ENCODE results near the gene NECTIN4.
A peak's percentile ranks its signal among the peaks of the same experiment; 100 is the strongest.

The NECTIN4 gene

GRCh38 chr1:161046605-161047228 lies 42.6 kb downstream of the NECTIN4 start:
- H3K27ac ChIP-seq = no peak overlapping the region
- CTCF ChIA-PET = interaction anchor here (0.6 to 3.1 kb wide), 7 partner anchors 27 to 105 kb away, joined by 3 to 12 read pairs (median 4); partner anchors contain the start of gene KLHDC9
- POLR2A ChIA-PET (ENCODE audit: low non-redundant PET) = no interaction called here
- no peak for DNase-seq (ENCODE audit: low spot score)
- no peak for TF ChIP-seq CTCF (conservative IDR thresholded peaks at IDR 0.05; ENCODE audit: low read depth)

- TF ChIP-seq CTCF (conservative IDR thresholded peaks at IDR 0.05; ENCODE audit: low read depth) = no peak
- ChIA-PET CTCF (interaction anchor here (0.6 to 3.1 kb wide), 8 partner anchors 27 to 69 kb away, joined by 3 to 12 read pairs (median 4); partner anchors contain the start of gene KLHDC9), POLR2A (ENCODE audit: low non-redundant PET) (interaction anchor here (1.0 to 2.1 kb wide), 2 partner anchors 25 to 43 kb away, joined by 3 to 9 read pairs; partner anchors contain the start of gene F11R)
- DNase-seq (ENCODE audit: low spot score) = peak; percentile 93
- H3K27ac ChIP-seq = peak within 1 kb of the TSS; percentile 91
Measured at GRCh38 chr1:161045736-161046604, 43.4 kb downstream of the NECTIN4 start, which contains the start of gene USF1. Gene USF1 (minus strand): TSS chr1:161045977. CDS start chr1:161043275, 2,702 bp downstream.

GRCh38 chr1:161044908-161045735 lies 44.2 kb downstream of the NECTIN4 start:
- DNase-seq (ENCODE audit: low spot score) = peak; percentile 65
- CTCF ChIA-PET = interaction anchor here (0.6 to 3.1 kb wide), 7 partner anchors 28 to 65 kb away, joined by 3 to 12 read pairs (median 4); partner anchors contain the start of gene KLHDC9
- POLR2A ChIA-PET (ENCODE audit: low non-redundant PET) = interaction anchor here (0.7 to 2.1 kb wide), 3 partner anchors 24 to 43 kb away, joined by 3 to 9 read pairs (median 5); partner anchors contain the start of gene F11R
- TF ChIP-seq CTCF (conservative IDR thresholded peaks at IDR 0.05; ENCODE audit: low read depth) = no peak
- peak overlapping the region; percentile 91 for H3K27ac ChIP-seq

GRCh38 chr1:161044535-161044907 lies 44.8 kb downstream of the NECTIN4 start:
- ChIA-PET CTCF (interaction anchor here (0.9 to 3.1 kb wide), 3 partner anchors 29 to 53 kb away, joined by 4 to 12 read pairs (median 5); partner anchors contain the start of gene KLHDC9), POLR2A (ENCODE audit: low non-redundant PET) (interaction anchor here (0.7 to 2.1 kb wide), 2 partner anchors 24 to 31 kb away, joined by 5 to 9 read pairs; partner anchors contain the start of gene F11R)
- no peak for TF ChIP-seq CTCF (conservative IDR thresholded peaks at IDR 0.05; ENCODE audit: low read depth)
- DNase-seq (ENCODE audit: low spot score) = no peak
- peak overlapping the region; percentile 91 for H3K27ac ChIP-seq

GRCh38 chr1:161039546-161039945 lies 49.8 kb downstream of the NECTIN4 start:
- TF ChIP-seq CTCF (conservative IDR thresholded peaks at IDR 0.05; ENCODE audit: low read depth) = no peak
- peak overlapping the region; percentile 65 for H3K27ac ChIP-seq
- CTCF ChIA-PET = interaction anchor here (0.7 to 1.0 kb wide), 2 partner anchors 57 to 166 kb away, joined by 3 to 5 read pairs; no protein-coding TSS in a partner anchor
- POLR2A ChIA-PET (ENCODE audit: low non-redundant PET) = no interaction called here
- no peak for DNase-seq (ENCODE audit: low spot score)
